OCI-LY7 (cell line): ENCODE measurements around the gene INPP4A.

Experiments used
- EZH2phosphoT487 ChIP-seq: fragments of 200-600 bp; sonication (generic); IDR thresholded peaks from 2 replicates; pipeline ENCODE4 v1.6.1; 2018; ENCODE audit warnings: low read depth, borderline replicate concordance, mild to moderate bottlenecking, mixed run types, antibody characterized with exemption, low read length, moderate library complexity, mixed read lengths
- TF ChIP-seq, protein P1 (sequence below): fragments of 200-600 bp; sonication (generic); conservative IDR thresholded peaks from 2 replicates; pipeline ENCODE4 v1.5.1; 2014; ENCODE audit warnings: mild to moderate bottlenecking, antibody characterized with exemption, low read length, moderate library complexity, mixed read lengths

DNA sequence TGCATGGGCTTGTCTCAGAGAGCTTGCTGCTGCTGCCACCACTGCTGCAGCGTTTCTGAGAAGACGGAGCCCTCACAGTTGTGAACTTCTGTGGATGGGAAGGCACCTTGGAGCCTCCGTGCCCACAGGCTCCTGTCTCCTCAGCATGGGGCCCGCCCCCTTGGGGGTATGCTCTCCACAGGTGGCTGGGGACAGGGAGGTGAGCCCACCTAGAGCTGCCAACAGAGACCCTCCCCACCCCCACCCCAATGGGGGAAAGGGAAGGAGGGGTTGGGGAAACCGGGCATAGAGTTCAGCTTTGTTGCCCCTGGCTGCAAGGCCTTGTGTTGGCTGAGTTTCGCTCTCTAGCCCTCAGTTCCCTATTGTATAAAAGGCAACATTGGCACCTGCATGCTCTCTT, 76.1 kb downstream of the INPP4A start:
- TF ChIP-seq, protein P1, sequence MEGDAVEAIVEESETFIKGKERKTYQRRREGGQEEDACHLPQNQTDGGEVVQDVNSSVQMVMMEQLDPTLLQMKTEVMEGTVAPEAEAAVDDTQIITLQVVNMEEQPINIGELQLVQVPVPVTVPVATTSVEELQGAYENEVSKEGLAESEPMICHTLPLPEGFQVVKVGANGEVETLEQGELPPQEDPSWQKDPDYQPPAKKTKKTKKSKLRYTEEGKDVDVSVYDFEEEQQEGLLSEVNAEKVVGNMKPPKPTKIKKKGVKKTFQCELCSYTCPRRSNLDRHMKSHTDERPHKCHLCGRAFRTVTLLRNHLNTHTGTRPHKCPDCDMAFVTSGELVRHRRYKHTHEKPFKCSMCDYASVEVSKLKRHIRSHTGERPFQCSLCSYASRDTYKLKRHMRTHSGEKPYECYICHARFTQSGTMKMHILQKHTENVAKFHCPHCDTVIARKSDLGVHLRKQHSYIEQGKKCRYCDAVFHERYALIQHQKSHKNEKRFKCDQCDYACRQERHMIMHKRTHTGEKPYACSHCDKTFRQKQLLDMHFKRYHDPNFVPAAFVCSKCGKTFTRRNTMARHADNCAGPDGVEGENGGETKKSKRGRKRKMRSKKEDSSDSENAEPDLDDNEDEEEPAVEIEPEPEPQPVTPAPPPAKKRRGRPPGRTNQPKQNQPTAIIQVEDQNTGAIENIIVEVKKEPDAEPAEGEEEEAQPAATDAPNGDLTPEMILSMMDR: no peak
- no peak for TF ChIP-seq EZH2phosphoT487
